EH (cell line): ENCODE data around the gene MED4.

Experiments
- DNase-seq: peaks from one replicate; pipeline ENCODE4 v3.0.0-alpha.2; 2015; ENCODE audit warnings: low read depth

Gene MED4, protein sequence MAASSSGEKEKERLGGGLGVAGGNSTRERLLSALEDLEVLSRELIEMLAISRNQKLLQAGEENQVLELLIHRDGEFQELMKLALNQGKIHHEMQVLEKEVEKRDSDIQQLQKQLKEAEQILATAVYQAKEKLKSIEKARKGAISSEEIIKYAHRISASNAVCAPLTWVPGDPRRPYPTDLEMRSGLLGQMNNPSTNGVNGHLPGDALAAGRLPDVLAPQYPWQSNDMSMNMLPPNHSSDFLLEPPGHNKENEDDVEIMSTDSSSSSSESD

DNA sequence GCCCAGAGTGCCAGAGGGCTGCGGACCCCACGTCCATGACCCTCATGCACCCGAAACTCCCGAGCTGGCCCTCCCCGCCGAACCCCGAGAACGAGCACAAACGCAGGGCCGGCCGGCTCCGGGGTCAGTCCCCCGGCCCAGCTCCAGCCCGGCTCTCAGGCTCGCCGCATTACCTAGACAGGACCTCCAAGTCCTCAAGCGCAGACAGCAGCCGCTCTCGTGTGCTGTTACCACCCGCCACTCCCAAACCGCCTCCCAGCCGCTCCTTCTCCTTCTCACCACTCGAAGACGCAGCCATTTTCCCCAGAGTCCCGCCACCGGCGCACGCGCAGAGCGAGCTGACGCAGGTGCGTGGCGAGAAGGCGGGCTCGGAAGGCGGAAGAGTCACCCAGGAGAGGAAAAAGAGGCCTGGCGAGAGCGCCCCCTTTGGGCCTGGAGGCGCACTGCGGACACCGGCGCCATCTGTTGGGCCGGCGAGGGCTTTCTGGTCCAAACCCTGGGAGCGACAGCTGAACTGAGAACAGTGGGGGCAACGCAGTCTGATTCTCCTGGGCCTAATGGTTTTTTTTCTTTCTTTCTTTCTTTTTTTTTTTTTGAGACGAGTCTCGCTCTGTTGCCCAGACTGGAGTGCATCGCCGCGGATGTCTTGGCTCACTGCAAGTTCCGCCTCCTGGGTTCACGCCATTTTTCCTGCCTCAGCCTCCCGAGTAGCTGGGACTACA is at the start of gene MED4:
TSS of gene MED4 (minus strand) at position 324 of the 722 bp plus-strand sequence. CDS start at position 298, 26 bp downstream.
- peak; percentile 92 for DNase-seq

DNA sequence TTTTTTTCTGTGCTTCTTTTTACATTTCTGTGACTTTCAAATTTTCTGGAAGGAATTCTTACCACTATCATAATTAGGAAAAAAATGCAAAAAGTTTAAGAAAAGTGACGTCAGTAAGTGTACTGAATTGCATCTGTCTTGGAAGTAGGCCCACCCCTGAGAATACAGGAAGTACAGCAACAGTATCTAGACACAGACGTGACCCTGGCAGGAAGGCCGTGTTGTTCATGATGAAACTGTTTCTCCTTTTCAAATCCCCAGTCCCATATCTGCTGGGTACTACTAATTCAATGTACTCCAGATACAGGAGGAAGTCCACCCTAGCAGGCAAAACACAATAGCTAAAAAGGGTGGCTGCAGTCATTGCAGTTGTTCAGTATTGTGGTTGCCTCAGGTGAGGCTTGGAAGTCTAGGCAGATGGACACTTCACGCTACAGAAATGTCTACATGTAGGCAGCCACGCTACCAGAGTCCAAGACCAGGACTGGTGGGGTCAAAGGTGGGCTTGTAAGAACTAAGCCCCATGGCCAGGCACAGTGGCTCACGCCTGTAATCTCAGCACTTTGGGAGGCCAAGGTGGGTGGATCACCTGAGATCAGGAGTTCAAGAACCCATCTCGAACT is 49.6 kb upstream of the MED4 start:
- peak; percentile 31 for DNase-seq

DNA sequence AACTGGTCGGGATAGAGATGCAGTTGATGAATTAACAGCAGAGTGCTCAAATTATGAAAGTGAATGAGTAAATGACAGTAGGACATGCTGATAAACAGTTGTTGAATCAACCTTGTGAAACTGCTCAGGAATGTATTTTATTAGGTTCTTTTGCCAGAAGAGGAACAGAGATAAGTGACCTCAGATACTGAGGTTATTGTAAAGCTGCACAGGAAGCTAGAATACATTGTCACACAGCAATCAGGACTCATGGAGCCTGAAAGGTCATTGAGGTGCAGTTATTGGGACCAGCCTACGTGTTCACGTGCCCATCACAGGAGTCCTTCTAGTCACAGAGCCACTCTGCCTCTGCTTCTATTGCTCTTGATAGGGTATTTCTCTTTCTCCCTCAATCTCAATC is 47.5 kb upstream of the MED4 start:
- DNase-seq, result no peak

DNA sequence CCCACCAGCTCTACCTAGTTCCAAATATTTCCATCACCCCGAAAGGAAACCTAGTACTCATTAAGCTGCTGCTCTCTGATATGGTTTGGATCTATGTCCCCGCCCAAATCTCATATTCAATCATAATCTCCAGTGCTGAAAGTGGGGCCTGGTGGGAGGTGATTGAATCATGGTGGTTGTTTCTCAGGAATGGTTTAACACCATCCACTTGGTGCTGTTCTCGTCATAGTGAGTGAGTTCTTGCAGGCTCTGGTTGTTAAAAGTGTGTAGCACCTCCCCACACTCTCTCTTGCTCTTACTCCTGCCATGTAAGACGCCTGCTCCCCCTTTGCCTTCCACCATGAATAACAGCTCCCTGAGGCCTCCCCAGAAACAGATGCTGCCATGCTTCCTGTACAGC is 43.4 kb upstream of the MED4 start:
- no peak for DNase-seq

DNA sequence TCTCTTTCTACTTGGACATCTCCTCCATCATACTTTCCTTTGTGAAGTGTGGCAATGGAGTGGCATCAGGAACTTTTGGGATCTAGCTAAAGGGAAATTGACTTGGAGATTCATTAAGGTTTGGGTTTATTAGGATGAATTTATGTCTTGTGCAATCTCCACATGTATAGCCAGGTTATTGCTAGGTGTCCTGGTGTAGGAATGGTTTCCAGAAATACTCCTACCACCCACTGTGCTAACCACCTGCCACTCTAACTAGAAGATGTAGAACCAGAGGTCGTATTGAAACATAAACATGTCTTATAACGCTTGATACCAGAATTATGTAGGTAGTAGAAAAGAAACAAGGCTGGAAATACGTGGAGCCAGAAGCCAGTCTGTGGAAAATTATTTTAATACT is 38.1 kb upstream of the MED4 start:
- no peak for DNase-seq

DNA sequence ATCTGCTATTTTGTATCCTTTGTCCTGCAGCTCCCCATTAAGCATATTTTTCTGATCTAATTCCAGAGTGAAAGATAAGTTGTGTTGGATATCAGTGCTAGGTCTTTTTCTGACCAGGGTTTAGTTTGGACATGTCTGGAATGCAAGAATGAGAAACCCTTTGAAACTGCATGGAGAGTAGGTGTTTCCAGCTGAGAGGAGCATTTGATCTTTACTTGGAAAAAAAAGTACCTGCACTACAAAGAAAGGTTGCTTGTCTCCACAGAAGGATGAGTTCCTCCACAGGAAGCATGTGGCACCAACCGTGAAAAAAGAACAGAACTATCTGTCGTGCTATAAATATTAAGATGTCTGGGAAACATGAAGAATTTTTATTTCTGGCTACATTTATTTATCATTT is 36.6 kb upstream of the MED4 start:
- no peak for DNase-seq

DNA sequence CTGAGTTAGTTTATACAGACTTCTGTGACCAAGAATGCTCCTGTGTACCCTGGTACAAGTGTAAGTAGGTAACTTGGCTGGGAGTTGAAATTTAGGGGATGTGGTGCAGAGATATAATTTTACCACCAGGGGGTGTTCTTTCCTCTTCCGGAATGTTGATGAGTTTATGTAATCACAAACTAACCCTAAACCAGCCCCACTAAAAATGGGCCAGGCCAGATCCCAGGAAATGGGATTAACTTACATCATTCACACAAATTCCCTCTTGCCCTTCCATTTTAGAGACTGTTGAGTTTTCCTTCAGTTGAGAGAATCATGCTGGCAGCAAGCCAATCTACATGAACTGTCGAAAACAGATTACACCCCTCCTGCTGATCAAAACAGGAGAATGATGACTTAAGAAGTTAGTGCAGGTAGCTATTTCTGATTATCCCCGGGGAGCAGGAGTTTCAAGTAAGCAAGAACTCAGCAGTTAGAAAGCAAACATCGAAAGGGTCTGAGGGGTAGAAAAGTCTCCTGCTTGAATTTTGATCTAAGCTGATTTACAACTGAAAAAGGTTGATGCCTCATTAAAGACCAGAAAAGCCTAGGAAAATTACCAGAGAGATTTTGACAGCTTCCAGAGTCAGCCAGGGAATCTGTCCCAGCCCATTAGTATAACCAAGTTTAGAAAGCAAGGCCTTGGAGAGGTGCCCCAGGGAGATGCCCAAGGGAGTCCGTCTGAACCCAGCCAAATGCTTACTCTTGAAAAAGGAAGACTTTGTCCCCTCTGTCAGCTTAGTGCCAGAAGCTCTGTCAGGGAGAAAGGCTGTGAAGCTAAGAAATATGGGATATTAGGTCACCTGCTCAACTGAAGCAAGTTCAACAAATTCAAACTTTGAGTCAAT is 32.3 kb upstream of the MED4 start:
- DNase-seq, result peak; percentile 69

DNA sequence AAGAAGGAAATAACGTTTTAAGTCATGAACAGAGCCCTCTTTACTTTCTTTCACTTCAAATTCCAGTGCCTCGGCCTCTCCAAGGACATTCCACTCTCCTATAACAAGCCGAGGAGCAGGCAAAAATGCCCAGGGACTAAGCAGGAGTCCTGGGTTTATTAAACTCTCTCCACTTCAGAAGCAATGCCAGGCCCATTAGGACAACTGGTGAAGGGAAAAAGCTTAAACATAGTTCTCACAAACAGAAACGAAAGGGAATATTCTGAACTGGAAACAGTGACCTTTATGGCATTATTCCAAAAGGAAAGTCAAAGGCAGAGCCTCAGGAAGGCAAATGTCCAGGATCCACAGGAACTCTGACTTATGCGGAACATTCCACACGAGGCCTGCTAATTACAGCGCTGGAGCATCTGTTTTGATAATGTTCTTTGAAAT is 30.9 kb upstream of the MED4 start:
- DNase-seq, result peak; percentile 58

DNA sequence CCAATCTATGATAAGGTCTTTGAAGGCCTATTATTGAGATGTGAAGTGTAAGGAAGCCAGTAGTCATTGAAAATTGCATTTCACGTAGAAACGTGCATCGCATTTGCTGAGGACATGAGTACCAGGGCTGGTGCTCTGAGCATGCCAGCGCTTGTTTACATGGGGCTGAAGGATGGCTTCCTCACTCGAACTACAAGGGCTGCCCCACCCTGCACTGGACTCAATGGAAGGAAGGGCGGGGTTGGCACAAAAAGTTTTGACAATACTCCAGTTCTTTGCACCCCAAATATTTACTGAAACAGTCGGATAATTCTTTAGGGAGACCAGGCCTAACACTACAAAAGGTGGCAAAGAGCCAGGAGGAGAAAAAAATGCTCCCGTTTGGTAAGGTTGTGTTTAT is 28.9 kb upstream of the MED4 start:
- DNase-seq, result no peak

DNA sequence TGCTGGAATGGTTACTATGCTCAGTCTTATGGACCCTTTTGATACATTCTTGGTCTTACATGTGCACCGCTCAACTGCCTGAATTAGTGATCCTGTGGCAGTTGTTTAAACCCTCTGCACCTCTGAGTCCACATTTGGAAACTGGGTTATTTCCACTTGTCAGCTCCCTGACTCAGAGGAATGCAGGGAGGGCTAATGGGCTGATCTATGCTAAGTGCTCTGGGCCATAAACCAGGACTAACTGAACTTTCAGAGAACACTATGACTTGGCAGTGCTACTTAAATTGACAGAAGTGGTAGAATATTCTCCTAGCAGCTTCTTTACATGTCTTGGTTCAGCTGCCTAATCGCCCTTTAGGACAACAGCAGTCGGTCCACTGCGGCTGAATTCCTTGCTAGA is 26.8 kb upstream of the MED4 start:
- DNase-seq, result peak; percentile 6

DNA sequence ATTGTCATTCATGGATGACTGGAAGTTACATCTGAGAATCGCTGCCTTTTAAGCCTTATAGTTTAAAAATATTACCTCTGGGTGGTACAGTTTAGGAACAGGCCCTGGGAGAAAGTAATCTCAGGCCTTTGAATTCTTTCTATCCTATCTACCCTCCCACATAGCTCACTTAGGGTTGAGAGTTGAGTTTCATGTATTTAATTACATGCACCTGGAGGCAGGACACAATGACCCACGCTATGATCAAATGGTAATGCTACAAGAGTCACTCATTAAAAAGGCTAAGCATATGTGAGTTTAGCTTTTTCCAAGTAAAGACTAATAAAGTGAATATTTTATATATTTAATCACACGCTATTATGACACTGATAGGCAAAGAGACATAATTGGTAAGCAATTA is 25.3 kb upstream of the MED4 start:
- DNase-seq, result no peak

DNA sequence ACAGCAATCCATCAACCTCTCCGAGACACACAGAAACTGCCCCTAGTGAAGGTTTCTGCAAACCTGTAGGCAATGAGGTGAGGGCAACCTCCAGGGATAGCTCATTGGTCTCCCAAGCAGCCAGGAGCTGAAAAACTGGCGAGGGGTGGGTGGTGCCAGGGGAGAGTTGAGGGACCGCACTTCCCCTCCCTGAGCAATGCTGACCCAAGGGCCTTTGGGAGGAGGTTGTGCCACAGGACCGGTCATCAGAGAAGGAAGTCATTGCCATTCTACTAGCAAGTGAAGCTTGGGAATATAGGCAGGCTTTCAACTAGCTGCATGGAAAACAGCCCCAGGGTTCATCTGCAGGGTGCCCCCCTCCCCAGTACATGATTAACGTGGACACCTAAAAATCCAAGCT is 23.1 kb upstream of the MED4 start:
- no peak for DNase-seq

DNA sequence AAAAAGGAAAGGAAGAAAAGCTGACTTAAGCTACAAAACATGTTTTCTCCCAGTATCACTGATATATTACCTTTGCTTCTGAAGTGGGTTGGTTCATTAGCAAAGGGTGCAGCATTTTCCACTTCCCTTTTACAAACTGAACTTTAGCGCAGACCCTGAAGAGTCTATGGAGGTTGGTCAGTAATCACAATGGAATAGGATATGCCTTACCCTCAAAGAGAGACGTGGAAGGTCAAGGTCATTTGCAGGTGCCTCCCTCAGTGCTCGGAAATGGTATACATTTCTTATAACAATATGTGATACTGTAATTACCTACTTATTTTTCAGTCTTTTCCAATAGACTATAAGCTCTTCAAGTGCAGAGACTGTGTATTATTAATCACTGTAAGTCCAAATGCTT is 21.9 kb upstream of the MED4 start:
- DNase-seq, result no peak

DNA sequence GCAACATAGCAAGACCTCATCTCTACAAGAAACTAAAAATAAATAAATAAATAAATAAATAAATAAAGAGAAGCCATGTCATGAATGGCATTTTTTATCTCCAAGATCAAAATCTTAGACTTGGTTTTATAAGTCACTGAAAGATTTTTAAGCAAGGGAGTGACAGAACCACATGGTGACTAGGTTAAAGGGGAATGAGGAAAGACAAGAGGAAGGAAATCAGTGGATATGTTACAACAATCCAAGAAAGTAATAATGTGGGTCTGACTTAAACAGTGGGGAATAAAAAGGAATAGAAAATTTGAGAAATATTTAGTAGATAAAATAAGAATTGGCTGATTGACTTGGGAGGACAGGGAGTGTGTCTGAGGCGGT is 18.8 kb upstream of the MED4 start:
- peak; percentile 3 for DNase-seq

DNA sequence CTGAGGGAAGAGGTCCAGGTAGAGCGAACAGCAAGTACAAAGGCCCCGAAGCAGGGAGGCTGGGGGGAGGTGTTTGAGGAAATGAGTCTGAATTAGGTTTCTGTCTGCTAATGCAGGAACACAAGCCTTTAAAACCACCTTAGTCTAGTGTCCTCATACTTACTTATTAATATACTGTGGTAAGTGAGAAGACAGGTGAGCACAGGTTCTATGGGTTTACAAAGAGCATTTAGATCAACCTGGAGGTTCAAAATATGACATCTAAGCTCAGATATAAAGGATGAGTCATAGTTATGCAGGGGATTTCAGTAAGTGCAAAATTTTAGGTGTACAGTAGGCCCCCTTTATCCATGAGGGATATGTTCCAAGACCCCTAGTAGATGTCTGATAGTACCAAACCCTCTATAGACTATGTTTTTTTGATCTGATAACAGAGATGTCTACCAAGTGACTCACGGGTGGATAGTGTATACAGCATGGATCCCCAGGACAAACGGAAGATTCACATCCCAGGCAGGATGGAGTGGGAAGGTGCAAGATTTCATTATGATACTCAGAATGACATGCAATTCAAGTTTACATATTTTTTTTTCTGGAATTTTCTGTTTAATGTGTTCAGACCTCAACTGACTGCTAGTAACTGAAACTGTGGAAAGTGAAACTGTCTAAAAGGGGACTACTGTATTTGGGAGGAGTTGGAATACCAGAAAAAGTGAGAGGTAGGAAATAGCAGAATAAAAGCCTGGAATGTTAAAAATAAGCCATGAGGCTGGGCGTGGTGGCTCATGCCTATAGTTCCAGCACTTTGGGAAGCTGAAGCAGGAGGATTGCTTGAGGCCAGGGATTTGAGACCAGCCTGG is 18.2 kb upstream of the MED4 start:
- DNase-seq, result peak; percentile 19

DNA sequence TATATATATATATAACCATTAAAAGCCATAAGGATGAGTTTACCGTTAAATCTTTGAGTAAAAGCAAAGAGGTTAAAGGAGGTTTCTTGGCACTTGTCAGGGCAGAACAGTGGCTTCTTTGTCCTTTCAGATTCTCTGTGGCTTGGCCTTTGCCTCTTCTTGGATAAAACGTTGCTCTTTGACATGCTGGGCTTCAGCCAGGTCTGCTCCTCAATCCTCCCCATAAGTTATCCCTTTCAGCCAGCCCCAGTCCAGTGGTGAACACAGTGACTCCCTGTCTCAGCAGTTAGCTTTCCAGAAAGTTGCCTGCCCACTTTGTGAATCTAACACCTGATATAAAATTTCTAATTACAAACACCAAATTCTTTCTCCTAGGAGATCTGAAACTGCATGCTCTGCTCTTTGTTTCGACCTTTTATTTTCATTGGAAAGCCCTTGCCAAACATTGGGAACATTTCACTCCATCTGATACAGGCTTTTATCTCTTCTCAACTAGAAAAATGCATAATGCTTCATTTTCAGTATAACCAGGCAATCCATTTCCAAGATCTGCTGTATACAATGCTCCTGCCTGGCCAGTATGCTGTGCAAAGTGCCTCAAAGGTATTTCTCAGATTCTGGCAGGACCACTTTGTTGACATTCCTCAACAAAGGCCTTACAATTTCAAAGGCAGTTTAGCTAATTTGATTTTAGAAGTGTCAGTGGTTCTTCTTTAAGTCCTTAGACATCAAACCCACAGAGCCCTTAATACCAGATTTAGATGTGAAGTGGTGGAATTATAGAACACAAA is 16.2 kb upstream of the MED4 start:
- DNase-seq, result no peak

DNA sequence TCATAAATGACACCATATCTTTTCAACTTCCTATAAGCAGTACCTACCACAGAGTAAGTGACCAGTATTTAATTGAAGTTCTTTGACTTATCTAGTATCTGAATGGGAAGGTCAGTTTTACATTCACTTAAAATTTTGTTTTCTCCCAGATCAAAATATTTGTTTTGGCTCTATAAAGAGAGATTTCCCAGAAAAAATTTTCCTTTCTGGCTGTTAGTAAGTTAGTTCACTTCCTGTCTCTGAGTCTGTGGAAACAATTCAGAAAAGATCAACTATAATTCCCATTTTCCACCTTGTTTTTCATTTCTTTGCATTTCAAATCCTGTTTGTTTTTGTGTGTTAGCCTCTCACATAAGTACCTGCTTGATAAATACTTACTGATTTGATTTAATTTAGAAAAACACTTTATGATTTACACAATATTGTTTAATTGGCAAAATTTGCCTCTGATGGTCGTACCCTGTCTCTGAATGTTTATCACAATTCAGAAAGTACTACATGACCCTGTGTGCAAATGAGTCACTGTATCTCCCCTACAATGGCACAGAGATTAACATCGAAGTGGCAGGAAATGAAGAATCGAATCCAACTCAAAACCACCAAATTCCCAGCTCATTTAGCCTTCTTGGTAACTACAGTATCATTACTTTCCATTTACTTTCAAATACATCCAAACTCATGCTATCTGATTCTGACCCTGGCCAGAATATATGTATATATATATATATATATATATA is 15.4 kb upstream of the MED4 start:
- peak; percentile 29 for DNase-seq

DNA sequence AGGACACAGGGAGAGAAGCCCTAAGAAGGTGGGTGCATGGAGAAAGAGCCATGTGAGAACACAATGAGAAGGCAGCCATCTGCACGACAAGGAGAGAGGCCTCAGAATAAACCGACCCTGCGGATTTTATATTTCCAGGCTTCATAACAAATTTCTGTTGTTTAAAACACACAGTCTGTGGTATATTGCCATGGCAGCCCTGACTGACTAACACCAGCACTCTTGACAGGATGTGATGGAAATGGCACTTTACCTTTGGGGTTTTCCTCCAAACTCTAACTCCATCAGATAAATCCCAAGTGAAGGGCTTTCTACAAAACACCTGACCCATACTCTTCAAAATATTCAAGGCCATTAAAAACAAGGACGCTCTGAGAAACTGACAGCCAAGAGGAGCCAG is 13.2 kb upstream of the MED4 start:
- DNase-seq, result no peak

DNA sequence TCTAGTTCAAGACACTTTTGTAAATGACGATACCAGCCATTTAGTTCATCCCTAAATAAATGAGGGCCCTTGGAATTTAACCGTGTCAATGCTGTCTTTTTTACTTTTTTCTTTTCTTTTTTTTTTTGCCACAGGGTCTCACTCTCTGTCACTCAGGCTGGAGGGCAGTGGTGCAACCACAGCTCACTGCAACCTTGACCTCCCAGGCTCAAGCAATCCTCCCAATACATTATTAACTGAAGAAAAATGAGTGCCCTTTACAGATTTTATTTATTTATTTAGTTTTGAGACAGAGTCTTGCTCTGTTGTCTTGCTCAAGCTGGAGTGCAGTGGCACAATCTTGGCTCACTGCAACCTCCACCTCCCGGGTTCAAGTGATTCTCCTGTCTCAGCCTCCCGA is 2.9 kb upstream of the MED4 start:
- no peak for DNase-seq

DNA sequence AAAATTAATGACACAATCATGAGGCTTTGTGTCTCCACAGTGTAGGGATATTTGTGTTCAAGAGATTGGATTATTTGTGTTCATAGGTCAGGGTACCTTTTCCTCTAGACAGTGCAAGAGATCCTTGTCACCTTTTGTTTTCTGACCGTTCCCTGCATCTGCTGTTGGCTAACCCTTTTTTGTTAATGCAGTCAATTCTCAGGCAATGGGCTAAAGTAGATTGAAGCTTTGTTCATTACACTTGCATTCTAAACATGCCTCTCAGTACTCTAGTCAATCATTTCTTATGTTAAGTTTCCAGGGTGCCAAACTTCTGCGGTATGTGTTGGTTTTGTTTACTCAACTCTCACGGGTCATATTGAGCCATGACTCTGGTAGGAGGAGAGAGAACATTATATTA is 1.8 kb upstream of the MED4 start:
- no peak for DNase-seq
